ENCODE results near the gene GPC5. TPM values are rescaled to one million over a fixed set of nuclear protein-coding genes. Genes with fewer than 3 reads are reported as not detected.

The GPC5 gene
- total RNA-seq, 1 experiment from 2014 or later, result 0.15 TPM

DNA sequence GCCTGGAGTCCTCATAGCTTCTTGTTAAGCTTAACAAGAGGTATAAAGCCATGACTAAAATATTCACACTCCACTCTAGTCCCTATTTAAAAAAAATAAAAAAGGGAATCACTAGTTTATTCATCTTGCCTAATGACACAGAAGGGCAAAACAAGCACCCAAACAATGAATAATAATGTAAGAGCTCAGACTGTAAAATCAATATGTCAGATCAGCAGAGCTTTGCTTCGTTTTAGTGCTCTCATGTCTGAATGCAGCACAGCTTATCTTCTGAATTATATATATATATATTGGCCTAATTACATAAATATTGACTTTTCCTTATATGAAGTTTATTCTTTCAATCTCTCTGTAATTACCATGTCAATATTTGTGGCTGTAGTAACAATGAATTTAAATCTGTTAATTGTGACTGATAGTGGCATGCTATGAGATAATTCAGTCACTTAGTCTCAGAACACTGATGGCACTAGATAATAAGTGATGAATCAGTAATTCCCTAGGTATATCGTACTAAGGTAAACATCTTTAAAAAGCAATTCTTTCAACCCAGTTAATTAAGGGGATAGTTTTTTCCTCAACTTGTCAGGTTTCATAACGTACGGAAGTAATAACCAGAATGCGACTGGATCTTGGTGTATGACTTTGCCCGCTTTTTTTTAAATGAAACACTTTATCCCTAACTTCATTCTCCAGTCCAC lies 1466.3 kb downstream of the GPC5 start:
- H4K8ac ChIP-seq (replicated peaks; ENCODE audit: insufficient read length, low read depth, low read length), result no peak overlapping the region
- no peak overlapping the region for H4K5ac ChIP-seq (ENCODE audit: insufficient read length, low read depth, low read length)
- no peak overlapping the region for H3K27ac ChIP-seq (ENCODE audit: insufficient read length, low read depth, low read length)
- H3K9ac ChIP-seq (ENCODE audit: extremely low read depth, insufficient read length, low read length), result no peak overlapping the region
- no peak overlapping the region for H4K91ac ChIP-seq (ENCODE audit: insufficient read length, low read depth, low read length)
- H3K9me3 Mint-ChIP-seq, result no peaks in the 10 kb centered on the region
- no peak overlapping the region for H3K14ac ChIP-seq (ENCODE audit: insufficient read depth, low read length)
- no peak overlapping the region for H3K27ac Mint-ChIP-seq
- H3K79me2 ChIP-seq (ENCODE audit: insufficient read depth, low read length), result no peaks in the 10 kb centered on the region
- no peaks in the 10 kb centered on the region for H3K9me3 ChIP-seq (ENCODE audit: control insufficient read depth, low read depth, low read length)
- H3K23ac ChIP-seq (ENCODE audit: insufficient read length, low read depth, low read length), result no peak overlapping the region
- no peak overlapping the region for H2AK5ac ChIP-seq (ENCODE audit: insufficient read length, low read length)
- H3K4me3 Mint-ChIP-seq, result no peak overlapping the region
- H2BK5ac ChIP-seq (ENCODE audit: insufficient read length, low read length), result no peak overlapping the region
- no peak overlapping the region for H2AFZ ChIP-seq (ENCODE audit: low read length)
- no peak overlapping the region for H2BK120ac ChIP-seq (ENCODE audit: low read depth, low read length, poor library complexity, severe bottlenecking)
- no peak overlapping the region for H2BK12ac ChIP-seq (ENCODE audit: insufficient read length, low read depth, low read length)
- no peaks in the 10 kb centered on the region for H3K79me1 ChIP-seq (ENCODE audit: insufficient read depth, low read depth, low read length, poor library complexity, severe bottlenecking)
- no peak overlapping the region for H2BK20ac ChIP-seq (ENCODE audit: low read depth, low read length, poor library complexity, severe bottlenecking)
- H3K4me1 Mint-ChIP-seq, result no peaks in the 10 kb centered on the region
- no CpG with 5 or more reads among the region's 6 CpGs for WGBS (ENCODE audit: extremely low coverage, insufficient read length, low lambda C conversion rate)
- no peaks in the 10 kb centered on the region for H3K36me3 Mint-ChIP-seq (ENCODE audit: insufficient read depth in 1 of 3, low read depth in 3 of 3)
- H4K20me1 ChIP-seq (ENCODE audit: control insufficient read depth, insufficient read depth, insufficient read length), result no peaks in the 10 kb centered on the region
- H3K4me2 ChIP-seq (ENCODE audit: insufficient read depth, insufficient read length, low read length), result no peak overlapping the region
- H2BK15ac ChIP-seq (ENCODE audit: low read depth, low read length), result no peak overlapping the region
- H3K23me2 ChIP-seq (ENCODE audit: insufficient read length, low read depth, low read length, poor library complexity, severe bottlenecking), result no peaks in the 10 kb centered on the region
- H3K4me1 ChIP-seq (ENCODE audit: insufficient read depth, low read length), result no peaks in the 10 kb centered on the region
- no peak overlapping the region for H3K4ac ChIP-seq (ENCODE audit: low read depth, low read length)
- H3K27me3 ChIP-seq (ENCODE audit: insufficient read depth, low read length), result no peaks in the 10 kb centered on the region
- DNase-seq, result no peak
- H3K56ac ChIP-seq (ENCODE audit: insufficient read length, low read depth, low read length), result no peak overlapping the region
- no peak overlapping the region for H3K18ac ChIP-seq (ENCODE audit: insufficient read length, low read depth, low read length)
- TF ChIP-seq, protein P1, sequence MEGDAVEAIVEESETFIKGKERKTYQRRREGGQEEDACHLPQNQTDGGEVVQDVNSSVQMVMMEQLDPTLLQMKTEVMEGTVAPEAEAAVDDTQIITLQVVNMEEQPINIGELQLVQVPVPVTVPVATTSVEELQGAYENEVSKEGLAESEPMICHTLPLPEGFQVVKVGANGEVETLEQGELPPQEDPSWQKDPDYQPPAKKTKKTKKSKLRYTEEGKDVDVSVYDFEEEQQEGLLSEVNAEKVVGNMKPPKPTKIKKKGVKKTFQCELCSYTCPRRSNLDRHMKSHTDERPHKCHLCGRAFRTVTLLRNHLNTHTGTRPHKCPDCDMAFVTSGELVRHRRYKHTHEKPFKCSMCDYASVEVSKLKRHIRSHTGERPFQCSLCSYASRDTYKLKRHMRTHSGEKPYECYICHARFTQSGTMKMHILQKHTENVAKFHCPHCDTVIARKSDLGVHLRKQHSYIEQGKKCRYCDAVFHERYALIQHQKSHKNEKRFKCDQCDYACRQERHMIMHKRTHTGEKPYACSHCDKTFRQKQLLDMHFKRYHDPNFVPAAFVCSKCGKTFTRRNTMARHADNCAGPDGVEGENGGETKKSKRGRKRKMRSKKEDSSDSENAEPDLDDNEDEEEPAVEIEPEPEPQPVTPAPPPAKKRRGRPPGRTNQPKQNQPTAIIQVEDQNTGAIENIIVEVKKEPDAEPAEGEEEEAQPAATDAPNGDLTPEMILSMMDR (conservative IDR thresholded peaks at IDR 0.05), result no peak
- H3K27me3 Mint-ChIP-seq (ENCODE audit: low read depth), result no peaks in the 10 kb centered on the region; the same call in 1 of the 2 replicates
- H3T11ph ChIP-seq (ENCODE audit: low read length), result no peak overlapping the region

All from H9 (cell line).